Stimulated activated CD8-positive, alpha-beta memory T cell treated with anti-CD3 and anti-CD28 coated beads, Interleukin-2, amount 100 ng/mL, for 48 hours (primary cell): Measurements from ENCODE around the gene DGAT2.

Experiments
- DNase-seq, 2 donors: peaks; one replicate each; pipeline ENCODE4 v3.0.0-alpha.2; 2020; ENCODE audit warnings: low read depth in 2 of 2

The DGAT2 gene

DNA sequence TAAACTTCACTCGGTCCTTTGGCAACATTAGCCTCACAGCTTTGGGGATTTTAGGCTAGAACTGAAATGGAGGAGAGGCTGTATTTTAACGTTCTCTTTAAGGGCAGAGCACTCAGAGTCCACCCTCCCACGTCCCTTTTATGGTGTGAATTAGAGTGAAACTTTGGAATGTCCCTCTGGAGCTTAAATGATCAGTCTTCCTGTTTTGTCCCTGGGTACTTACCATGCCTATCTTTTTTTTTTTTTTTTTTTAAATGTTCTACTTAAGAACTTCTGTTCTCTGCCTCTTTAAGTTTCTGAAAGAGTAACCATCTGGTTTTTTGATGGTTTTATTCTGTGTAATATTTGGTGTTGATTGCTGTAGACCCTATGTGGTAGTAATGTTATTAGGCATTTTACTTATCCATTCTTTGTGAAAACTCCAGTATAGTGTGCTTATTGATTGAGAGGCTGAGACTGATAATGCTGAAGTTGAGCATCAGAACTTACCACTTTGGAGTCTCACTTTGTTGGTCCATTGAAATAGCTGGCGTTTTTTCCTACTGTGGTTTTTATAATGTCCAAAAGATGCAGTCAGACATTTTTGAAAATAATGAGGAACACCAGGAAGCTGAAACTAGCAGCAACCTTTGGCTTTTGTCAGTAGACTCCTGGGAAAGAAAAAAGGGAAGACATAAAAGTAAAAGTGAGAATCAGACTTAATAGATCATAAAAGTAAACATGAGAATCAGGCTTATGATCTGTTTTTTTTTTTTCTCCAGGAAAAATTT lies 58.1 kb downstream of the DGAT2 start:
- DNase-seq: no peak

DNA sequence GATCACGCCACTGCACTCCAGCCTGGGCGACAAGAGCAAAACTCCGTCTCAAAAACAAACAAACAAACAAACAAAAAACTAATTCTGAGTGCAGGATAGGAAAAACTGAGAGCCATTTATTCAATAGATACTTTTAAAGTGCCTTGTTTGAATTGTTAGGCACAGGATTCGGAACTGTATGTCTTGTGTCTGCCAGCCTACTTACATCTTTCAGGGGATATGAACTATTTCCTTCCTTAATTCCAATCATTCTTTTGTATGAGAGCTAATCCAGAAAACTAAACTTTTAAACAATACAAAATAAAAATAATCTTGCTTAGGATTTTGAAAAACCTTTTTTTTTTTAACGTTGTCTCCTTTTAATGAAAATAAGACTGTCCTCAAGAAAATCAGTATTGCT lies 59.0 kb downstream of the DGAT2 start:
- no peak for DNase-seq

DNA sequence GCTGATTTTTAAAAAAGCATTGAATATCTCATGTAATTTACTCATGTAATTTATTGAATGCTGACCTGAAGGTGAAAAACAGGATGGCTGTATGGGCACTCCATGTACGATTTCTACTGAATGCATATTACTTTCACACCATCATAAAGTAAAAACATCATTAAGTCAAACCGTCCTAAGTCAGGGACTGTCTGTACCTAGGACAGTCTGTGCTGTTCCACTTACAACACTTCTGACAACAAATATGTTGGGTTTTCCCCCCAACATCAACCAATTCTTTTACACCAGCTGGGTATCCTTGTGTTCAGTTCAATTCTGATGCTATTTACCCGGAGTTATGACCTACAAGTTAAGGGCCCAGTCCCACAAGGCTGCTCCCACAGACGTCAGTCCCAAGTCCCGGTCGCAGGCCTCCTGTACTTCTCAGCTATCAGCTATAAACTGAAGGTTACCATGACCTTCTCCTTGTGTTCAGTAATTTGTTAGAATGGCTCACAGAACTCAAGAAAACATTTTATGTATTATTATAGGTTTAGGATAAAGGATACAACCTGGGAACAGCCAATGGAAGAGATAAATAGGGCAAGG lies 63.4 kb downstream of the DGAT2 start:
- DNase-seq: no peak

DNA sequence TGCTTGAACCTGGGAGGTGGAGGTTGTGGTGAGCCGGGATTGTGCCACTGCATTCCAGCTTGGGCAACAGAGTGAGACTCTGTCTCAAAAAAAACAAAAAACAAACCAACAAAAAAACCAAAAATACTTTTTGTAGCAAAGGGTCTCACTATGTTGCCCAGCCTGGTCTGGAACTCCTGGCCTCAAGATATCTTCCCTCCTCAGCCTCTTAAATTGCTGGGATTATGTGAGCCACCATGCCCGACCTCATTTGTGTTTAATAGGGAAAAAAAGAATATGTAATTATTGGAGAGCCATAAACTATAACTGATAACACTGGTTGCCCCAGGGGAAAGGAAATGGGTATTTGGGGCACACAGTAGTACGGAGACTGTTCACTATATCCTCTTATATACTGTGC lies 66.2 kb downstream of the DGAT2 start:
- DNase-seq: no peak

DNA sequence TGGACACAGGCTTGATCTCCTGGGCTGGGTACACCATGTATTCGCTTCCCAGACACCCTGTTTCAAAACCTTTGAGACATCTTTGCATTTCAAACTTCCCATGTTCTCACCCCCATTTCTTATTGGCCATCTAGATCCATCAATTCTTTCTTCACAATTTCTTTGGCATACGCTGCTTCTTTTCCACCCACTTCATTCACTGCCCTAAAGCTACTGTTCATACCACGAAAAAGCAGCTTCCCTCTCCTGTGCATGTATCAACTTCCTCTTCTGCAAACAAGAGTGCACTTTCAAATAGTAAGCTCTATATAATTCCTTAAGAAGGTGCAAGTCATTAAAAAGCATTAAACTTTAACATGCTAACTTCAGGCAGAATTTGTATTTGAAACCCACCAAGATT lies 67.8 kb downstream of the DGAT2 start:
- no peak for DNase-seq

DNA sequence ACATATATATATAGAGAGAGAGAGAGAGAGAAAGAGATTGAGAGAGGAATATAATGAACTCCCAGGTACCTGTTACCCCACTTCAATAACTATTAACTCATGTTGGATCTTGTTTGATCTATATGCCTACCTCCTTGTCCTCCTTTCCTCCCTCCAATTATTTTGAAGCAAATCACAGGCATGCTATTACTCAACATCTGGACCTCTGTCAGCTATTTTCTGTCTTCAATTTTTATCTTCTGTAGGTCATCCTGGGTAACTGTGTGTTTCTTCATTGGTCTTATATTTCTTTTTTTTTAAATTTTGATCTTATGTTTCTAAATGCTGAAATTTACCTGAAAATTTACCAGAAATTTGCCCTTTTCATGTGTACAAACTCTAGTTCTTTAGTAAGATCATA lies 71.3 kb downstream of the DGAT2 start:
- no peak for DNase-seq

DNA sequence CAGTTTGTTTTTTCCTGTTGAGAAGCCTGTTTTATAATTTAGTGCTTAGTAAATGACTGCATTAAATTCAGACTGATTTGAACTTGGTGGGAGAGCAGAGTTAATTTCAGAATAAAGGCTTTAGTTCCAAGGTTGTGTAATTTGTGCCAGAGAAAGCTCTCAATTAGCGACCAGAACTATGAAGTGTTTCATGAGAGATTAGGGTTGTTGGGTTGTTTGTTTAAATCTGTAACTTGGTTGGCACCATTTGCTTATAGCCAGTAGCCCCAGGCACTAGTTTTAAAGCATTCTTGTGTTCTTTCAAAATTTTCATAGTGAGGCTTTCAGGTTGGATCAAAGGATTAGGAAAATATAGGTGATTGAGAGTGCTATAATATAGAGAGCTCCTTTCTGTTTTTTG lies 71.9 kb downstream of the DGAT2 start:
- DNase-seq: no peak

DNA sequence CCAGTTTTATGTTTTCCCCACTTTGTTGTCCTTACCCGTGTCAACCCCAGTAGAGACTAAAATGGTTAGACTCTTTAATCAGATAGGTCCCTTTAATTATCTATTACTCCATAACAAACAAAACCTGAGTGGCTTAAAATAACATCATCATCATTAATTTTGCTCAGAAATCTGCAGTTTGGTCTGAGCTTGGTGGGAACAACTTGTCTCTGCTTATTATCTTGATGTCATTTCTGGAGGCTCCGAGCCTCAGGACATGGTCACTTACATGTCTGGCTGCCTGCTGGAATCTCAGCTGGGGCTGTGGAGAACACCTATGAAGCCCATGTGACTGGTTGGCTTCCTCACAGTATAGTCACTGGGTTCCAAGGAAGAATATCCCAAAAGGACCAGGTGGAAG lies 73.2 kb downstream of the DGAT2 start:
- DNase-seq: no peak

DNA sequence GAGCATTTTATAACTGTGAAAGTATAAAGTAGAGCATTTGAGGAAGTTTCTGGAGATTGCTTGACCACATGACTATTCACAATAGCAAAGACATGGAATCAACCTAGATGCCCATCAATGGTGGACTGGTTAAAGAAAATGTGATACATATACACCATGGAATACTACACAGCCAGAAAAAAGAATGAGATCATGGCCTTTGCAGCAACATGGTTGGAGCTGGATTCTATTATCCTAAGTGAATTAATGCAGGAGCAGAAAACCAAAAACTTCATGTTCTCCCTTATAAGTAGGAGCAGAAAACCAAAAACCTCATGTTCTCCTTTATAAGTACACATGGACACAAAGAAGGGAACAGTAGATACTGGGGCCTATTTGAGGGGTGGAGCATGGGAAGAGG lies 76.7 kb downstream of the DGAT2 start:
- DNase-seq: no peak

DNA sequence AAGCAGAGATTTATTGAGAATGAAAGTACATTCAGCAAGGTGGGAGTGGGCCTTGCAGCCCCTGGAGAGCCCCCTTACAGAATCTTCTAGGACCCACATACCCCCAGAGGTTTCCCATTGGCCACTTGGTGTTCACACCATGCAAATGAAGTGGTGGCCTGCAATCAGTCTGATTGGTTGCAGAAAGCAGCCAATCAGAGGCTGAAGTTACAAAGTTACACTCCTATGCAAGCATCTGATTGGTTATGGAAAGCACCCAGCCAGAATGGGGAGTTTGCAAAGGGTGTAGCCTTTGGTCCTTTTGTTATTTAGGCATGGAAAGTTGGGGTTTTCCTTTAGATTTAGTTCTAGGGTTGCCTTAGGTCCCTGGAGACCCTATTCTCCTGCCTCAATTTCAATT lies 81.3 kb downstream of the DGAT2 start:
- no peak for DNase-seq

DNA sequence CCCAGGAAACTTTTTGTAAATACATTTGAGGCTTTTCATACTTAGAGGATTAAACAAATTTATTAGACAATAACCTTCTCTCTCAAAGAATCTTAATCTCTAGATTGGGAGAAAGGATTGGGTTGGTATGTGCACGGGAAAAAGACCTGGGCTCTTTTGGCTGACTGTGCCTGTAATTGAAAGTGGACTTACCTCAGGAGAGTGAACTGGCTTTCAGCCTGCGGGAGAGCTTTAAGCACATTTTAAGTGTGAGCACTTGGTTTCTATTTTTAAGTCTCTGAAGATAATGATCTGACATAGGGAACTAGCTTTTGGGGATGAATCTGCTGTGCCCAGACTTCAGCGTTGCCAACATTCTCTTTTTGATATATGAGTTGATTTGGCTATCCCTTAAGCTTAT lies 82.2 kb downstream of the DGAT2 start:
- no peak for DNase-seq
